Measurements from ENCODE around the gene BOLA3.
"Not testable (repeated sequence)": the region's sequence is repeated elsewhere in the genome, so short reads cannot be mapped to it uniquely, and the experiment has no call there.

The BOLA3 gene

GRCh38 chr2:74089816-74090745 lies 57.6 kb downstream of the BOLA3 start:
- TF ChIP-seq ZNF610 (tag by site-specific recombination; IDR thresholded peaks at IDR 0.05; ENCODE audit: borderline replicate concordance) = no peak
- TF ChIP-seq EGR2 (tag by site-specific recombination; IDR thresholded peaks at IDR 0.05; ENCODE audit: low read depth) = no peak
- TF ChIP-seq ZEB2 (tag by site-specific recombination; IDR thresholded peaks at IDR 0.05) = no peak
- TF ChIP-seq ZNF280C (tag by site-specific recombination; IDR thresholded peaks at IDR 0.05) = no peak
- TF ChIP-seq ZSCAN16 (tag by site-specific recombination; IDR thresholded peaks at IDR 0.05) = no peak
- no peak for TF ChIP-seq ZNF529 (tag by site-specific recombination; IDR thresholded peaks at IDR 0.05; ENCODE audit: insufficient replicate concordance)
- TF ChIP-seq RBAK (tag by site-specific recombination; IDR thresholded peaks at IDR 0.05) = no peak
- TF ChIP-seq PRDM2 (tag by site-specific recombination; IDR thresholded peaks at IDR 0.05; ENCODE audit: borderline replicate concordance) = no peak
- TF ChIP-seq ZNF785 (tag by site-specific recombination; IDR thresholded peaks at IDR 0.05) = no peak
- no peak for TF ChIP-seq TCF7L2 (IDR thresholded peaks at IDR 0.05; ENCODE audit: borderline replicate concordance, low read depth, low read length)
- TF ChIP-seq ZNF664 (tag by site-specific recombination; IDR thresholded peaks at IDR 0.05) = no peak
- no peak for TF ChIP-seq KLF1 (tag by site-specific recombination; IDR thresholded peaks at IDR 0.05)
- no peak for TF ChIP-seq ZNF571 (tag by site-specific recombination; IDR thresholded peaks at IDR 0.05)
- TF ChIP-seq ZNF221 (tag by site-specific recombination; IDR thresholded peaks at IDR 0.05; ENCODE audit: borderline replicate concordance) = no peak
- no peak for TF ChIP-seq ZNF433 (tag by site-specific recombination; IDR thresholded peaks at IDR 0.05; ENCODE audit: low read depth)
- no peak for TF ChIP-seq HOXD13 (CRISPR knock-in tag; IDR thresholded peaks at IDR 0.05; ENCODE audit: borderline replicate concordance)
- no peak for TF ChIP-seq ZNF585B (tag by site-specific recombination; IDR thresholded peaks at IDR 0.05)
- CTCF ChIA-PET = no interaction called here
- no peak overlapping the region for H3K27ac ChIP-seq (ENCODE audit: extremely low read depth, low read depth, low read length)
- POLR2A ChIA-PET = no interaction called here
- H3K4me1 ChIP-seq (ENCODE audit: control insufficient read depth, insufficient read depth, low read length) = no peaks in the 10 kb centered on the region
- H3K36me3 ChIP-seq (ENCODE audit: control insufficient read depth in 2 of 2, insufficient read depth in 1 of 2, low read length in 2 of 2) = peaks cover 0 to 69% of the 10 kb centered on the region in 2 experiments
- no peaks in the 10 kb centered on the region for H3K9me3 ChIP-seq (ENCODE audit: control insufficient read depth, insufficient read depth, low read depth, low read length)
- H3K4me3 ChIP-seq (ENCODE audit: low read depth, low read length) = no peak overlapping the region

- H3K9me3 ChIP-seq (ENCODE audit: control insufficient read depth, insufficient read depth, low read depth, low read length); H3K4me3 ChIP-seq (ENCODE audit: low read depth, low read length); POLR2A ChIA-PET; H3K4me1 ChIP-seq (ENCODE audit: control insufficient read depth, insufficient read depth, low read length); H3K27ac ChIP-seq (ENCODE audit: extremely low read depth, low read depth, low read length); CTCF ChIA-PET: not testable (repeated sequence)
- H3K36me3 ChIP-seq (ENCODE audit: control insufficient read depth in 2 of 2, insufficient read depth in 1 of 2, low read length in 2 of 2) = peaks cover 0 to 60% of the 10 kb centered on the region in 2 experiments
Observed at GRCh38 chr2:74088676-74089075, 59.0 kb downstream of the BOLA3 start.
